GM12873 (cell line): ENCODE data around the gene IKBKG.
"Not testable (repeated sequence)": the region's sequence is repeated elsewhere in the genome, so short reads cannot be mapped to it uniquely, and the experiment has no call there.

Experiments
- TF ChIP-seq, protein P1 (sequence below): IDR thresholded peaks from 2 replicates; pipeline ENCODE4 v1.5.1; 2012; ENCODE audit warnings: low read depth, mild to moderate bottlenecking, moderate library complexity, low read length, control low read depth; ENCODE audit not compliant: insufficient read depth; ENCODE audit errors: missing control alignments

Gene IKBKG

DNA sequence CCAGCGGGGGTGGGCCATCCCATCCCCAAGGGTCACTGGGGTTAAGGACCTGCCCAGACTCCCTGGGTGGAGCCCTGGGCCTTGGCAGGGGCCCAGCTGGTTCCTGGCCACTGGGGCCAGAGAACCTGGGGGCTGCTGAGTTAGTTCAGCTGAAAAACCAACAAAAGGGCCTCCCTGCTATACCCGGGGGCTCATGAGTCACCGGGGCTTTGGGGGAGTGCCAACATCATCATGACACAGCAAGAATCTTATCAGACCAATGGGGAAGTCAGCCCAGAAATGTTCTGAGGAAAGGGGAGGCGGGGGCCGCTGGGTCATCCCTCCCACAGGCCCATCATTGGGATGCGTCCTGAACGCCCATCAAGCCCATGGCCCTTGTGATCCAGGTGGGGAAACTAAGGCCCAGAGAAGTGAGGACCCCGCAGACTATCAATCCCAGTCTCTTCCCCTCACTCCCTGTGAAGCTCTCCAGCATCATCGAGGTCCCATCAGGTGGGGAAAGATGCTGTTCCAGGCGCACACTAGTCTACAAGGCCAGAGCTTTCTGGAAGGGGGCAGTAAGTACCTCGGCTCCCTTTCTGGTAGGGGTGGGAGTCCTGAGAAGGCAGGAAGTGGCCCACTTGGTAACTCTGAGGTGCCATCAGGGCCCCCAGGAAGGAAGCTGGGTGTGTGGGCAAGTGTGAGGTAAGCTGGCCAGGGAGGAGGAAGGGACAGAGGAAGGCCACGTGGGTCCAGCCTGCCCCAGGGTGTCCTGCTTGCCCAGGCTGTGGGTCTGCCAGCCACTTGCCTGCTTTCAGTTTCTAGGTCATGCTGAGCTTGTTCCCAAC lies 5.3 kb upstream of the IKBKG start:
- TF ChIP-seq, protein P1, sequence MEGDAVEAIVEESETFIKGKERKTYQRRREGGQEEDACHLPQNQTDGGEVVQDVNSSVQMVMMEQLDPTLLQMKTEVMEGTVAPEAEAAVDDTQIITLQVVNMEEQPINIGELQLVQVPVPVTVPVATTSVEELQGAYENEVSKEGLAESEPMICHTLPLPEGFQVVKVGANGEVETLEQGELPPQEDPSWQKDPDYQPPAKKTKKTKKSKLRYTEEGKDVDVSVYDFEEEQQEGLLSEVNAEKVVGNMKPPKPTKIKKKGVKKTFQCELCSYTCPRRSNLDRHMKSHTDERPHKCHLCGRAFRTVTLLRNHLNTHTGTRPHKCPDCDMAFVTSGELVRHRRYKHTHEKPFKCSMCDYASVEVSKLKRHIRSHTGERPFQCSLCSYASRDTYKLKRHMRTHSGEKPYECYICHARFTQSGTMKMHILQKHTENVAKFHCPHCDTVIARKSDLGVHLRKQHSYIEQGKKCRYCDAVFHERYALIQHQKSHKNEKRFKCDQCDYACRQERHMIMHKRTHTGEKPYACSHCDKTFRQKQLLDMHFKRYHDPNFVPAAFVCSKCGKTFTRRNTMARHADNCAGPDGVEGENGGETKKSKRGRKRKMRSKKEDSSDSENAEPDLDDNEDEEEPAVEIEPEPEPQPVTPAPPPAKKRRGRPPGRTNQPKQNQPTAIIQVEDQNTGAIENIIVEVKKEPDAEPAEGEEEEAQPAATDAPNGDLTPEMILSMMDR: no peak

DNA sequence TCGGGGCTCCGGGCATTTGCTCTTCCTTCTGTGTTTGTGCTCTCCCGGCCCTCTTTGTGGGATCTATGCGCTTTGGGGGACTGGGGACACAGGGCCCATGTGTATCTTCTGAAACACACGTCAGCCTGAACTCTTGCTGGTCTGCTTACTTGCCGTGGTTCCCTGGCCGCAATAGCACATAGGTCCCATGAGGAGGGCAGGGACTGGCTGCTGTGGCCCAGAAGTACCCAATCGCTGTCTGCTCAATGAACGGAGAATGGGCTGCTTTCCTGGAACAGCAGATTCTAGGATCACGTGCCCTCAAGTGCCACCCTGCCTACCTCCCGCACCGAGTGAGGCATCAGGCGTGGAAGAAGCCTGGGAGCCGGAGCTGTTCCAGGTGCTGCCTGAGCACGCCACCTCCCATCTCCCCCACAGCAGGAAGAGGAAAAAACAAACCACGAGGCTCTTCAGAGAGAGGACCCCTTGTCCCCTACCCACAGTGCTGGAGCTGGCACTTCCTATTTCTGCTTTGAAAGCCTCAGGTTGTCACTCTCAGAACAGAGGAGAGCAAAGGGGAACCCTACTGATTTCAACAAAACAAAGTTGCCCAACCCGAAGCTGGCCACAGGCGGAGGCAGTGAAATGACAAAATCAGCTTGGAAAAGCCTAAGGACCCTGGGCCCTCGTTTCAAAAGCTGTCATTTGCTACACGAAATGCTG lies 4.5 kb upstream of the IKBKG start:
- TF ChIP-seq, protein P1: no peak

DNA sequence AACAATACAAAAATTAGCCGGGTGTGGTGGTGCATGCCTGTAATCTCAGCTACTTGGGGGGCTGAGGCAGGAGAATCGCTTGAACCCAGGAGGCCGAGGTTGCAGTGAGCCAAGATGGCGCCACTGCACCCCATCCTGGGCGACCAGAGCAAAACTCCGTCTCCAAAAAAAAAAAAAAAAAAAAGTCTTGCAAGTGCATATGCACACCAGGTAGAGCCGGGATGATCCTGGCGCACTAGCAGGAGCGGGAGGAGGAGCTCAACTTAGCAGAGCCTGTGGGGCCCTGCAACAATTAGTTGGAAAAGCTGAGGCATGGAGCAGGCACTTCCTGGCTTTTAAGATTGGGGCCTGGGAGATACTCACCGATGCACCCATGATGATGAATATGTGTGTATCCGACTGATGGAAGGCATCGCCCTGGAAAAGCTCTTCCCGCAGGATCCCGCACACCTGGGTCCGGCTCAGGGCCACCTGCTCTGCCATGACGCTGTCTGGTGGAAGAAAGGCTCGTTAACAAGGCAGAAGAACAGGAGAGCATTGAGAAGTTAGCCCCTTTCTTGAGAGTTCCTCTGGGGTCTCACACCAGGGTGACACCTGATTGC lies 1.6 kb upstream of the IKBKG start:
- TF ChIP-seq, protein P1: no peak

DNA sequence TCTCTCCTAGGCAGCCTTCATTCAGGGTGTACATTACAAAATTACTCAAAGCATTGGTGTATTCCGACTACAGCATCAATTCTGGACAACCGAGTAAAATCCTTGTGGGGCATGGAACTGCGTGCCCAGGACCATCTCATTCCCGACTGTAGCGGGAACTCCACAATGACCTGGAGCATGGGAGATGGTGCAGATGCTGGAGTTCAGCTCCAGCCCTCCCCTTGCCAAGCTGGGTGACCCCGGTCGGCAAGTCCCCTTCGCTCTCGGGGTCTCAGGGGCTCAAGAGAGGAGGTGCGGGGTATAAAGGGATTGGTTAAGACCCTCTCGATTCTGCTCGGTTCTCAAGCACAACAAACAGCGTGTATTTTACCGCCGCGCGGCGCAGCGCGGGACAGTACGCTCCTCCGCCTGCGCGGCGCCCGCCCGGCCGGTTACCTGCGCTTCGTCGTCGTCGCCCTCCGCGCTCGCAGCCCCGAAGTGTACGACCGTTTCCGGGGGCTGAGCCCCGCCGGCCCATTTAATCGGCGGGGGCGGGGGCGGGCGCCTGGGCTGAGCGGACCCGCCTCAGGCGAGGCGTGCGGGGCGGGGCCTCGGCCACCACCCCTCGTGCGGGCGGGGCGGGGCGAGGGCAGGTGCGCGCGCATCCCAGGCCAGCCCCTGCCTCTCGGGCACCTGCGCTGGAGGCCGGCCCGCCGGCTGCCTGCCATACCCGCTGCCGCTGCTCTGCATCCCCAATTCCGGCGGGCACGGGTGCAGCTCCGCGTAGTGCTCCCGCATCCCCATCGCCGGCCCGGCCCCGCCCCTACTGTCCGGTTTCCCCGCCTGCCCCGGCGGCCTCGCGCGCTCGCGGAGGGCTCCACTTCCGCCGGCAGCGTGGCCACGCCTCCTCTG lies 821 bp upstream of the IKBKG start, which contains the start of gene G6PD:
TSS of gene G6PD (minus strand) at position 493 of the 891 bp plus-strand sequence. CDS start 691 bp downstream, outside the sequence.
- TF ChIP-seq, protein P1: no peak

DNA sequence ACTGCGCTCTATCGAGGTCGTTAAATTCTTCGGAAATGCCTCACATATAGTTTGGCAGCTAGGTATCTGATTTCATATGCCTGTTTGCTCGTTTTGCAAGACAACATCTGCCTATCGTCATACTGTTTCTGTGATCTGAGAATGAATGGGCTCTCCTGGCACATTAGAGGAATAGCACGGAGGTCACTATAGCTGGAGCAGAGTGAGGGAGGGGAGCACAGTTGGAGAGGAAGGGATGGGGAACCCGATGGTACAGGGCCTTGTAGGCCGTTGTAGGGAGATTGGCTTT lies 552 bp downstream of the IKBKG start:
- TF ChIP-seq, protein P1: no peak

DNA sequence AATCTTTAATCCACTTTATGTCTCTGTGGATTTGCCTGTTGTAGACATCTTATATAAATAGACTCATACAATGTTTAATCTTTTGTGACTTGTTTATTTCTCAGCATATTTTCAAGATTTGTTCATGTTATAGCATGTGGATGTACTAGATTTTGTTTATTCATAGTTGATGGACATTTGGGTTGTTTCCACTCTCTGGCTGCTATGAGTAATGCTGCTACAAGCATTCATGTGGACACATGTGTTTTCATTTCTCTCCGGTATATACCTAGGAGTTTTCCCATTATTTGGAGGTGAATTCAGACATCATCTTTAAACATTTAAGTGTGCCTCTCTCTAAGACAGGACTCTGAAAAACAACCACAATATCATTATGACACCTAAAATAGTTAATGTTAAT lies 2.3 kb downstream of the IKBKG start:
- TF ChIP-seq, protein P1: no peak

DNA sequence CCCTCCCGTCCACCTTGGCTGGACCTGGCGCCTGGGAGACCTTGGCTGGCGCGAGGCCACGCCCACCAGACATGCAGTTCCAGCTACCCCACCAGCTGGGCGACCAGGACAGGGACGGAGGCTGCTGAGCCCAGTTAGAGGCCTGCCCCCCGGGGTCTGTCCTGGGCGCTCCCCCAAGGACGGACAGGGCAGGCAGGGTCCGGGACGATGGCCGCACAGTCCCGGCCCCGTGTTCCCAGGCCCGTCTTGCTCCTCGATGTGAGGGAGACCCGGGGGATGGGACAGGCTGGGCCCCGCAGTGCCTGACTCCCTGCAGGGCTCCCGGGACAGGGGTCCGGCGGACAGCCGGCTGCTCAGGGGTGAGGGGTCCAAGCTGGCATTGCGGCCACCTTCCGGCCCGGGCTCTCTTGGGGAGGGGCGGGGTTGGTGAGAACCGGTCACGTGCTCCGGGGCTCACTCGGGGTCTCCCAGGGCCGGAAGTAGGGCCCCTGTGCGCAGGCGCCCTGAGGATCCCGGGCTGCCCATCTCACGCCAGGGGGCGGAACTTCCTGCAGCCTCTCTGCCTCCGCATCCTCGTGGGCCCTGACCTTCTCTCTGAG lies 37.3 kb downstream of the IKBKG start, which contains the start of gene CTAG1A:
TSS of gene CTAG1A (plus strand) at position 549 of the 599 bp plus-strand sequence. CDS start 74 bp downstream, outside the sequence.
- TF ChIP-seq, protein P1: not testable (repeated sequence)
